Fibroblast of the conjunctiva (primary cell): ENCODE measurements around the gene GPR15.

Experiments used
- DNase-seq: peaks from one replicate; pipeline ENCODE4 v3.0.0-alpha.2; 2010; ENCODE audit warnings: low read depth

The GPR15 gene

GRCh38 chr3:98530676-98531075 is 1.1 kb upstream of the GPR15 start:
- no peak for DNase-seq

- DNase-seq, result no peak
Observed at GRCh38 chr3:98532275-98532637, 478 bp downstream of the GPR15 start.

DNA sequence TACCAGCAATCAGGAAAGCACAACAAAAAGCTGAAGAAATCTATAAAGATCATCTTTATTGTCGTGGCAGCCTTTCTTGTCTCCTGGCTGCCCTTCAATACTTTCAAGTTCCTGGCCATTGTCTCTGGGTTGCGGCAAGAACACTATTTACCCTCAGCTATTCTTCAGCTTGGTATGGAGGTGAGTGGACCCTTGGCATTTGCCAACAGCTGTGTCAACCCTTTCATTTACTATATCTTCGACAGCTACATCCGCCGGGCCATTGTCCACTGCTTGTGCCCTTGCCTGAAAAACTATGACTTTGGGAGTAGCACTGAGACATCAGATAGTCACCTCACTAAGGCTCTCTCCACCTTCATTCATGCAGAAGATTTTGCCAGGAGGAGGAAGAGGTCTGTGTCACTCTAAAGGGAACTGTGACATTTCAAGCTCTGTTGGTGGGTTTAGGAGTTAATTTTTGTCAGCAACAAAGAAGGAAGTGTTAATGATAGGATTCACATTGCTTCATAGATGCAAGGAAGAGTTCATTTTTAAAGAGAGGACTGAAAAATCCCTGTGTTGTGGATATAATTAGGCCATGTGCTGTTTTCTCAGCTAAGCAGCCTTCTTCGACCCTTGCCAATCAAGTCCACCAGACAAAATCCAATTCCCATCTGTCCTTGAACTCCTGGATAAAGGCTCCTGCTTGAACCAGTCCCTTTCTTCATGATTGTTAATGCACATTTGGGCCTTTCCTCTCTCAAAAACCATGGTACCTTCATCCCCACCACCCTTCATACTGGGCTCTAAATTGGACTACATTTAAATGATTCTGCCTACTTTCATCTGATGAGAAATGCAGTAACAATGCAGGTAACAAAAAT is 1.2 kb downstream of the GPR15 start:
- DNase-seq, result no peak

- DNase-seq, result no peak
Observed at GRCh38 chr3:98534168-98534567, 2.4 kb downstream of the GPR15 start.

DNA sequence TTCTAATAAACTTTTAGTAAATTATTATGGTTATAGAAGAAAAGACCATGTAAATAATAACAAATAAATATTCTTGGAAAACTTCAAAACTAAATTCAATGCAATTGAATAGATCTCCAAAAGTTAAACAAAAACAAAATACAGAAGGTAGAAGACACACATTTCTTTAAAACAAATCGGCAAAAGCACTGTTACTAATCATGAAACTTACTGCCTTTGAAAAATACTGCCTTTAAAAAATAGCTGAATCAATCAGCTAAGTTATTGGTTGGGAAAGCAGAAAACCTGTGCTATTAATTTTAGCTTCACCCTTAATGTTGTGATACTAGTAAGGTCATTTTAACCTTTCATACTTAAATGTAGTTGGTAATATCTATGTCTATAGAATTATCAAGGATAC is 3.0 kb downstream of the GPR15 start:
- no peak for DNase-seq

- DNase-seq, result no peak
Observed at GRCh38 chr3:98536456-98537017, 4.8 kb downstream of the GPR15 start.

- DNase-seq, result no peak
Observed at GRCh38 chr3:98540346-98540745, 8.6 kb downstream of the GPR15 start.

- DNase-seq, result no peak
Observed at GRCh38 chr3:98541695-98542094, 9.9 kb downstream of the GPR15 start.

DNA sequence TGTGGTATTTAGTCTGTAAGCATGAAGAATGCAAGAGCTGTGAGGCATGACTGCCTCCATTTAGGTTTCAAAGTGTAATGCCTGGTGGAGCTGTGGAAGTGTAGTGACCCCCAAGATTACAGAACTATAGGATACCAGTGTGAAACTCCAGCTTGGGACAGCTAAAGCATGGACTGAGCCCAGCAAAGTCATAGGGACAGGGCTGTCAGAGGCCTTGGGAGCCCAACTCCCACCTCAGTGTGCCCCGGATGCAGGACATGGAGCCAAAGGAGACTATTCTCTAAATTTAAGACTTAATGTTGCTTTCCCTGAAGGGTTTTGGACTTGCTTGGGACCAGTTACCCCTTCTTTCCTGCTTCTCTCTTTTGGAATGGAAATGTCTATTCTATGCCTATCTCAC is 10.8 kb downstream of the GPR15 start:
- DNase-seq, result no peak

DNA sequence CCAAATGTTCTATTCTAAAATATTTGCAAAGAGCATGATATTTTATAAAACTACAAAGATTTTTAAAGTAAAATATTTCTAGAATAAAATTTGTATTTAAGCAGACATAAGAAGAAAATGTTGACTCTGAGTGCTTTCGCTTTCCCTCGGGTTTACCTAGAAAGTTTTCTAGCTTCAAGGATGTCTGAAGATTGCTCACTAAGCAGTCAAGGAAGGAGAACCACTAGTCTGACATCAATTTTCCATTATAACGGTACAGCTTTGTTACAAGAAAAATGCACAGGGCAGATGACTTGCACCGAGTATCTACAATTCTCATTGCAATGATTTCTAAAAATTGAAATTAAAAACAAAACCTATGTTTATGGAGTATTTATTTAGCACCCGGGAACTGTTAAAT is 14.2 kb downstream of the GPR15 start:
- DNase-seq, result no peak

GRCh38 chr3:98548544-98548943 is 16.8 kb downstream of the GPR15 start:
- DNase-seq, result no peak

GRCh38 chr3:98550833-98551232 is 19.1 kb downstream of the GPR15 start:
- DNase-seq, result no peak

- DNase-seq, result no peak
Observed at GRCh38 chr3:98551236-98551635, 19.5 kb downstream of the GPR15 start.

DNA sequence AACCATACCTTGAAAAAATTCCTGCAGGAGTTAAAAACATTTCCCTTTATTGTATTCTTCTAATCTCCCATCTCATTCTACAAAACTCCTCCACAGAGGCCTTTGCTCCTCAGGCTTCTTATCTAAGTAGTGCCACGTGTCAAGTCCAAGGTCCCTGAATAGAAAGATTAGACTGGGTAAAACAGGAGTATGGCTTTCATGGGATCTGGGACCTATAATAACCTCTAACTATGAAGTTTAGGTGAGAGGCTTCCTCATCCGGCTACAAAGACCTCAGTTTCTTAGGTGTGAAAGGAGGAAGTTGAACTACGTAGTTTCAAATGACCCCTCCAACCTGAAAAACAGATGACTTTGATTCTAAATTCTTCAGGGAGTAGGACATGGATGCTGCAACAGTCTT is 20.0 kb downstream of the GPR15 start:
- DNase-seq, result no peak

- no peak for DNase-seq
Observed at GRCh38 chr3:98552232-98553020, 20.6 kb downstream of the GPR15 start.

GRCh38 chr3:98553021-98553563 is 21.3 kb downstream of the GPR15 start:
- no peak for DNase-seq

- no peak for DNase-seq
Observed at GRCh38 chr3:98553753-98554152, 22.0 kb downstream of the GPR15 start.

- DNase-seq, result no peak
Observed at GRCh38 chr3:98554580-98554979, 22.8 kb downstream of the GPR15 start.

DNA sequence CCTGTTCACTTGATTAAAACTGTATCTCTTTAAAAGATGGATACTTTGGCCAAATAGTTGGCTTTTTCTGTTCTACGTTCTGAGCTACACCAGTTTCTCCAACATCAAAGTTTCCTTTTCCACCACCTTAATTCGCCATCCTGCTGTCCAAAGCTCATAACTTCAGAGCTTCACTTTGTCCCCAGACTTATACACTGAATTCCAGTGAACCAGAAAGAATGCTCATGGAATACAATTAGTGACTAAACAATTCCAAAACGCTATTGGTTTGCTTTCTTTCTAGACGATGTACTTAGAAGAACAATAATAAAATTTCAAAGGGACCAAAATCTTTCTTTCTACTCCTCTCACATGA is 23.2 kb downstream of the GPR15 start:
- no peak for DNase-seq

GRCh38 chr3:98556164-98557130 is 24.7 kb downstream of the GPR15 start:
- DNase-seq, result no peak

DNA sequence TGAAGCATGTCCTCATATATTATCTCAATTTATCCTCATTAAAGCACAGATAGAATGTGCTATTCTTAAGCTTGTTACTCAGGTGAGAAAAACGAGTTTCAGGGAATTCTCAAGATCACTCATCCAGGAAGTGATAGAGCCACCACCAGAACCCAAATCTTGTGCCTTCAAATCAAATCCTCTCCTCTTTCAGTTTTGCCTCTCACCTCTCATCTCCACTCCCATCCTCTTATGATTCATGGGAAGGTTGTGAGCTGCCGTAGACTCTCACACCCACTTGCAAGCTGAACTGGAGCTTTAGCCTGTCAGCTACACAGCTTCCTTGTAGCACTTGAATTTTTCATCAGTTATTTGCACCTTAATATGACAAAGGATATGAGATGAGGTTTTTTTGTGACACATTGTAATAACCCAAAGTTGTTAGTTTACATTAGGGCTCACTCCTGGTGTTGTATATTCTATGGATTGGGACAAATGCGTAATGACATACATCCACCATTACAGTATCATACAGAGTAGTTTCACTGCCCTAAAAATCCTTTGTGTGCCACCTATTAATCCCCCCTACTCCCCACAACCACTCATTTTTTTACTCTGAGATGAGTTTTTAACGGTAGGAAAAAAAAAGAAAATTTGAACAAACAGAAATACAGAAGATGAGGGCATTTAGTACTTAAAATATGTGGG is 25.7 kb downstream of the GPR15 start:
- no peak for DNase-seq
